GM23338 (cell line): ENCODE measurements around the gene EN2. TPM values are rescaled to one million over a fixed set of nuclear protein-coding genes. Genes with fewer than 3 reads are reported as not detected.

Experiments used
- ATAC-seq: fragments of 200-7000 bp; cut with Tn5 transposase; 3 replicates; pipeline ENCODE4 v1.9.1; 2020
- DNase-seq: peaks from one replicate; pipeline ENCODE4 v3.0.0-alpha.2; 2015; ENCODE audit warnings: low spot score
- H2AFZ ChIP-seq: fragments of 200-600 bp; sonication (generic); 2 replicates; pipeline ENCODE4 v1.8.0; 2016; ENCODE audit warnings: antibody characterized with exemption, mild to moderate bottlenecking, moderate library complexity
- H3F3A ChIP-seq: fragments of 200-600 bp; sonication (generic); replicated peaks from 2 replicates; pipeline ENCODE4 v1.8.0; 2017; ENCODE audit warnings: antibody characterized with exemption, mixed run types, low read depth
- H3K27ac ChIP-seq: fragments of 200-600 bp; sonication (generic); 2 replicates; pipeline ENCODE4 v1.6.1; 2016; ENCODE audit warnings: low read depth
- H3K27me3 ChIP-seq: fragments of 200-600 bp; sonication (generic); 2 replicates; pipeline ENCODE4 v1.8.0; 2016; ENCODE audit warnings: mild to moderate bottlenecking, mixed run types, moderate library complexity; ENCODE audit not compliant: insufficient read depth
- H3K36me3 ChIP-seq: fragments of 200-600 bp; sonication (generic); 2 replicates; pipeline ENCODE4 v1.8.0; 2016; ENCODE audit warnings: mild to moderate bottlenecking; ENCODE audit not compliant: insufficient read depth
- H3K4me1 ChIP-seq: fragments of 200-600 bp; sonication (generic); 2 replicates; pipeline ENCODE4 v1.8.0; 2016; ENCODE audit warnings: mild to moderate bottlenecking, moderate library complexity; ENCODE audit not compliant: insufficient read depth
- H3K4me2 ChIP-seq: fragments of 200-600 bp; sonication (generic); 2 replicates; pipeline ENCODE4 v1.7.1; 2017; ENCODE audit warnings: mixed run types
- H3K4me3 ChIP-seq: fragments of 200-600 bp; sonication (generic); 2 replicates; pipeline ENCODE4 v1.6.1; 2016; ENCODE audit warnings: mixed run types
- H3K79me2 ChIP-seq: fragments of 200-600 bp; sonication (generic); replicated peaks from 2 replicates; pipeline ENCODE4 v1.8.0; 2017; ENCODE audit warnings: mild to moderate bottlenecking; ENCODE audit not compliant: insufficient read depth
- H3K9me2 ChIP-seq: fragments of 200-600 bp; sonication (generic); 2 replicates; pipeline ENCODE4 v1.8.0; 2017; ENCODE audit not compliant: insufficient read depth
- H4K20me1 ChIP-seq: fragments of 200-600 bp; sonication (generic); replicated peaks from 2 replicates; pipeline ENCODE4 v1.8.0; 2017; ENCODE audit warnings: mild to moderate bottlenecking; ENCODE audit not compliant: insufficient read depth
- H3K27ac Mint-ChIP-seq: 2 replicates; pipeline ENCODE4 v1.8.0; 2020; ENCODE audit warnings: inconsistent platforms, mild to moderate bottlenecking, moderate library complexity, mixed read lengths
- H3K27me3 Mint-ChIP-seq: 3 replicates; pipeline ENCODE4 v1.8.0; 2022; ENCODE audit warnings: low read depth, mild to moderate bottlenecking, moderate library complexity, mixed read lengths, inconsistent platforms; ENCODE audit not compliant: insufficient read depth, poor library complexity
- H3K36me3 Mint-ChIP-seq: 3 replicates; pipeline ENCODE4 v1.8.0; 2021; ENCODE audit warnings: low read depth, mild to moderate bottlenecking, inconsistent platforms, moderate library complexity, mixed read lengths
- H3K4me1 Mint-ChIP-seq: 3 replicates; pipeline ENCODE4 v1.8.0; 2020; ENCODE audit warnings: mild to moderate bottlenecking, inconsistent platforms, mixed read lengths
- H3K4me3 Mint-ChIP-seq: 3 replicates; pipeline ENCODE4 v1.8.0; 2021; ENCODE audit warnings: moderate library complexity, mild to moderate bottlenecking, inconsistent platforms, mixed read lengths
- H3K9me3 Mint-ChIP-seq: 3 replicates; pipeline ENCODE4 v1.8.0; 2020; ENCODE audit warnings: moderate library complexity, mild to moderate bottlenecking, inconsistent platforms, mixed read lengths
- CREB1 ChIP-seq: fragments of 250-450 bp; sonication (Bioruptor Pico); IDR thresholded peaks from 2 replicates; pipeline ENCODE4 v1.5.0; 2020; ENCODE audit warnings: low read depth, mild to moderate bottlenecking, moderate library complexity
- CTCF ChIP-seq, 2 experiments: fragments of 200-600 bp in 1 of 2; sonication (generic) in 1 of 2; conservative IDR thresholded peaks; 2 replicates each; pipeline versions ENCODE4 v1.5.1 to v1.6.1; 2016 to 2017; ENCODE audit warnings: antibody characterized with exemption in 2 of 2, low read depth in 2 of 2, mild to moderate bottlenecking in 2 of 2, moderate library complexity in 1 of 2
- EZH2phosphoT487 ChIP-seq: fragments of 200-600 bp; sonication (generic); IDR thresholded peaks from one replicate; pipeline ENCODE4 v1.8.1; 2018; ENCODE audit warnings: antibody characterized with exemption; ENCODE audit not compliant: unreplicated experiment
- JUNB ChIP-seq: IDR thresholded peaks from one replicate; pipeline ENCODE4 v1.6.1; 2016; ENCODE audit warnings: antibody characterized with exemption; ENCODE audit not compliant: unreplicated experiment
- NANOG ChIP-seq: IDR thresholded peaks from 2 replicates; pipeline ENCODE4 v1.6.1; 2016; ENCODE audit warnings: antibody characterized with exemption, borderline replicate concordance
- POLR2AphosphoS5 ChIP-seq: IDR thresholded peaks from 2 replicates; pipeline ENCODE4 v1.6.1; 2016; ENCODE audit warnings: antibody characterized with exemption, low read depth
- STAT1 ChIP-seq: IDR thresholded peaks from one replicate; pipeline ENCODE4 v1.6.1; 2016; ENCODE audit warnings: antibody characterized with exemption; ENCODE audit not compliant: unreplicated experiment
- ZNF114 ChIP-seq: fragments of 250-450 bp; sonication (Bioruptor Pico); IDR thresholded peaks from 2 replicates; pipeline ENCODE4 v1.5.0; 2020; ENCODE audit warnings: mild to moderate bottlenecking, moderate library complexity
- ZNF331 ChIP-seq: fragments of 250-450 bp; sonication (Bioruptor Pico); IDR thresholded peaks from 2 replicates; pipeline ENCODE4 v1.5.0; 2020; ENCODE audit warnings: low read depth, mild to moderate bottlenecking, moderate library complexity
- polyA plus RNA-seq: library from polyadenylated mRNA; unstranded; fragments of >200 nt; fragmentation: Nextera tagmentation; extraction: Ambion mirVana; gene quantifications from 2 replicates; pipeline ENCODE4 v1.2.1, GENCODE V29; 2016
- total RNA-seq: library from RNA; depleted of rRNA; stranded (reverse); fragments of >200 nt; shearing (Covaris generic); gene quantifications from 2 replicates; pipeline ENCODE4 v1.2.3, GENCODE V29; 2014

Gene EN2
- total and polyA plus RNA-seq, 2 experiments from 2014 or later, result not detected

DNA sequence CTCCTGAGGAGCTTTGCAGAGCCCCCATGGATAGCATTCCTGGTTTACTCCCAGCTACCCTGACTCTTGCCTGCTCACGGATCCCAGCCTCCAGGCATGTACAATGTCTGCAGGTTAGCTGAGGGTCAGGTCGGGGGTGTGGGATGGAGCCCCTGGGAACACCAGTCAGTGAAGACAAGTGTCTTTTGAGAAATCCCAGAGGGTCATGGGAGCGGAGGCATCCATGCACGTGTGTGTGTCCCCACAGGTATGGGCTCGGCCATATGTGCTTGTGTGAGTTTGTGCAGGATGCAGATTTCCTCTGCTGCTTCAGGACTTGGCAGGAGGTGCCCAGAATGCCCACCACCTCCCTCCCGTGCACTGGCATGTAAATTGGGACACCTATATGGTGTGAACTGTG lies 28.3 kb upstream of the EN2 start:
- H3K4me3 ChIP-seq, result no peak overlapping the region
- TF ChIP-seq CTCF (conservative IDR thresholded peaks at IDR 0.05; ENCODE audit: low read depth in 2 of 2) (no peak), ZNF114 (CRISPR knock-in tag) (no peak), ZNF331 (no peak), JUNB (no peak)
- peaks cover 13% of the 10 kb centered on the region for H3K27me3 Mint-ChIP-seq
- H3K79me2 ChIP-seq, result no peaks in the 10 kb centered on the region
- no peak overlapping the region for H3K4me3 Mint-ChIP-seq
- no peaks in the 10 kb centered on the region for H3K36me3 Mint-ChIP-seq
- no peak overlapping the region for H3K4me2 ChIP-seq
- no peak overlapping the region for H3K27ac Mint-ChIP-seq
- no peak overlapping the region for H2AFZ ChIP-seq
- no peaks in the 10 kb centered on the region for H3K4me1 ChIP-seq
- no peak for DNase-seq
- no peaks in the 10 kb centered on the region; the same call in 2 of the 3 replicates for H3K9me3 Mint-ChIP-seq
- no peak for ATAC-seq
- H3F3A ChIP-seq, result no peaks in the 10 kb centered on the region
- no peaks in the 10 kb centered on the region for H3K27me3 ChIP-seq
- H3K36me3 ChIP-seq, result no peaks in the 10 kb centered on the region
- no peaks in the 10 kb centered on the region; the same call in 1 of the 2 replicates for H3K9me2 ChIP-seq
- no peaks in the 10 kb centered on the region for H3K4me1 Mint-ChIP-seq
- H3K27ac ChIP-seq, result no peak overlapping the region
- no peaks in the 10 kb centered on the region for H4K20me1 ChIP-seq

GRCh38 chr7:155430606-155431005 lies 27.3 kb upstream of the EN2 start:
- Mint-ChIP-seq H3K27ac (no peak overlapping the region), H3K4me3 (no peak overlapping the region), H3K27me3 (peaks cover 13% of the 10 kb centered on the region), H3K9me3 (no peaks in the 10 kb centered on the region; the same call in 1 of the 3 replicates), H3K36me3 (no peaks in the 10 kb centered on the region), H3K4me1 (no peaks in the 10 kb centered on the region)
- Histone ChIP-seq H3F3A (no peaks in the 10 kb centered on the region), H3K4me2 (no peak overlapping the region), H3K9me2 (no peaks in the 10 kb centered on the region; the same call in 1 of the 2 replicates), H3K4me3 (no peak overlapping the region), H4K20me1 (no peaks in the 10 kb centered on the region), H3K27me3 (no peaks in the 10 kb centered on the region), H2AFZ (no peak overlapping the region), H3K4me1 (no peaks in the 10 kb centered on the region), H3K27ac (no peak overlapping the region), H3K79me2 (no peaks in the 10 kb centered on the region), H3K36me3 (no peaks in the 10 kb centered on the region)
- TF ChIP-seq CTCF (conservative IDR thresholded peaks at IDR 0.05; ENCODE audit: low read depth in 2 of 2) (no peak), STAT1 (no peak), EZH2phosphoT487 (no peak), POLR2AphosphoS5 (no peak), CREB1 (CRISPR knock-in tag) (no peak), ZNF331 (no peak), NANOG (no peak)
- DNase-seq (no peak), ATAC-seq (no peak)
